ENCODE results near the gene TESMIN. TPM values are rescaled to one million over a fixed set of nuclear protein-coding genes. Genes with fewer than 3 reads are reported as not detected.

The TESMIN gene
- total RNA-seq, 1 donor from 2014 or later, result 9.6 TPM

GRCh38 chr11:68711114-68711513, 40.2 kb downstream of the TESMIN start:
- DNase-seq (ENCODE audit: low spot score), result no peak

GRCh38 chr11:68710409-68710808, 40.9 kb downstream of the TESMIN start:
- DNase-seq (ENCODE audit: low spot score), result no peak

- DNase-seq (ENCODE audit: low spot score), result no peak
These were observed 42.3 kb downstream of the TESMIN start for GRCh38 chr11:68709062-68709461.

GRCh38 chr11:68707527-68707926, 43.8 kb downstream of the TESMIN start:
- peak; percentile 45 for DNase-seq (ENCODE audit: low spot score)

- DNase-seq (ENCODE audit: low spot score), result peak; percentile 18
These were observed 46.4 kb downstream of the TESMIN start for GRCh38 chr11:68704887-68705286.

- DNase-seq (ENCODE audit: low spot score), result no peak
These were observed 52.3 kb downstream of the TESMIN start for GRCh38 chr11:68698993-68699392.

- DNase-seq (ENCODE audit: low spot score), result no peak
These were observed 55.8 kb downstream of the TESMIN start for GRCh38 chr11:68695531-68695930.

GRCh38 chr11:68694431-68695297, 56.7 kb downstream of the TESMIN start:
- no peak for DNase-seq (ENCODE audit: low spot score)

GRCh38 chr11:68693484-68693882, 57.8 kb downstream of the TESMIN start:
- no peak for DNase-seq (ENCODE audit: low spot score)

- DNase-seq (ENCODE audit: low spot score), result no peak
These were observed 58.3 kb downstream of the TESMIN start for GRCh38 chr11:68692871-68693483.

GRCh38 chr11:68692115-68692514, 59.2 kb downstream of the TESMIN start:
- no peak for DNase-seq (ENCODE audit: low spot score)

GRCh38 chr11:68691402-68691784, 59.9 kb downstream of the TESMIN start:
- no peak for DNase-seq (ENCODE audit: low spot score)

- no peak for DNase-seq (ENCODE audit: low spot score)
These were observed 60.5 kb downstream of the TESMIN start for GRCh38 chr11:68690671-68691401.

- DNase-seq (ENCODE audit: low spot score), result no peak
These were observed 61.3 kb downstream of the TESMIN start for GRCh38 chr11:68689737-68690625.

- no peak for DNase-seq (ENCODE audit: low spot score)
These were observed 62.4 kb downstream of the TESMIN start for GRCh38 chr11:68688881-68689280.

- no peak for DNase-seq (ENCODE audit: low spot score)
These were observed 63.3 kb downstream of the TESMIN start for GRCh38 chr11:68687986-68688385.

- DNase-seq (ENCODE audit: low spot score), result no peak
These were observed 64.0 kb downstream of the TESMIN start for GRCh38 chr11:68687311-68687710.

GRCh38 chr11:68686486-68686885, 64.8 kb downstream of the TESMIN start:
- no peak for DNase-seq (ENCODE audit: low spot score)

GRCh38 chr11:68685656-68686380, 65.5 kb downstream of the TESMIN start:
- DNase-seq (ENCODE audit: low spot score), result no peak

Data from umbilical cord (tissue), 2 donors.